Measurements from ENCODE around the gene USP25.

- TF ChIP-seq CTCF (IDR thresholded peaks at IDR 0.05; ENCODE audit: borderline replicate concordance, extremely low read depth, low read length, poor library complexity, severe bottlenecking) (no peak), EZH2 (IDR thresholded peaks at IDR 0.05; ENCODE audit: borderline replicate concordance, low read depth, low read length, severe bottlenecking) (no peak)
Measured at GRCh38 chr21:15743593-15743992, 13.8 kb downstream of the USP25 start.

Measured in DND-41 (cell line).